ENCODE data around the gene HTT-AS.

The HTT-AS gene

DNA sequence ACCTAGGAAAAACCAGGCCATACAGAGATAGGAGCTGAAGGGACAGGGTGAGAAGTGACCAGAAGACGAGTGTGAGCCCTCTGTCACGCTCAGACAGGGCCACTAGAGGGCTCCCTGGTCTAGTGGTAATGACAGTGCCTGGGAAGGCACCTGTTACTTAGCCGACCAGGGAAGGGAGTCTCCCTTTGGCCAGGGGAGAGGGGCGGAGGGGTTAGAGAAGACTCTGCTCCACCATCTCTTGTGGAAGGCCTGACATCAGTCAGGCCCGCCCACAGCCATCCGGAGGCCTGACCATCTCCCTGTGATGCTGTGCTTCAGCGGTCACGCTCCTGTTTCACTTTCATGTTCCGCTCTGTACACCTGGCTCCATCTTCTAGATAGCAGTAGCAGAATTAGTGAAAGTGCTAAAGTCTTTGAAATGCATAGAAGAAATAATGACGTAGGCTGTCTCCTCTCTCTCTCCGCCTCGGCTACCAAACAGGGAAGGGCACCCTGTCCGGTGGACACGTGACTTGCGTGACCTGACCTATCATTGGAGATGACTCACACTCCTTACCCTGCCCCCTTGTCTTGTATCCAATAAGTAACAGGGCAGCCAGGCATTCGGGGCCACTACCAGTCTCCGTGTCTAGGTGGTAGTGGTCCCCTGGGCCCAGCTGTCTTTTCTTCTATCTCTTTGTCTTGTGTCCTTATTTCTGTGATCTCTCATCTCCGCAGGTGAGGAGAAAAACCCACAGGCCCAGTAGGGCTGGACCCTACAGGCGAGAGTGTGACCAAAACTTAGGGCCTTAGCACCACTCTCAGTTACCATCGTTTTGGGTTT lies 26.7 kb downstream of the HTT-AS start:
- no peak for DNase-seq

DNA sequence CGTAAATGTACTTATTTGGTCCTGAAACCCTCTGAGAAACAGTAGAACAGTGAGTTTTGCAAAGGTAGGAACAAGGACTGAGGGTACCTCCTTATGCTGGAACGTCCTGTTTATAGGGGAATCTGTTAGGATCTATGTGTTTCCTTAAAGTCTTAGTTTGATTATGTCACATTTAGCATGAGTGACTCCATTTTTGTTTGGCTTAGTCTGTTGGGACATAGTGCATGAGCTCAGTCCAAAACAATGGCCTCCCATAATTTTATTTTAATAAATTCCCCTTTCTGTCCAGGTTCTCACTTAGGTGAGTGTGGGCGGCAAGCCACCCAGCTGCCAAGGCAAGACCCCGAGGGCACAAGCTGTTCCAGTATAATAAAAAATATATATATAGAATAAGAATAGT lies 27.7 kb downstream of the HTT-AS start:
- DNase-seq = no peak

GRCh38 chr4:3046162-3046561 lies 28.2 kb downstream of the HTT-AS start:
- no peak for DNase-seq

- DNase-seq = no peak
Measured at GRCh38 chr4:3044870-3045819, 29.2 kb downstream of the HTT-AS start.

GRCh38 chr4:3043282-3044020 lies 30.9 kb downstream of the HTT-AS start:
- no peak for DNase-seq

- DNase-seq = no peak
Measured at GRCh38 chr4:3042226-3042625, 32.1 kb downstream of the HTT-AS start.

DNA sequence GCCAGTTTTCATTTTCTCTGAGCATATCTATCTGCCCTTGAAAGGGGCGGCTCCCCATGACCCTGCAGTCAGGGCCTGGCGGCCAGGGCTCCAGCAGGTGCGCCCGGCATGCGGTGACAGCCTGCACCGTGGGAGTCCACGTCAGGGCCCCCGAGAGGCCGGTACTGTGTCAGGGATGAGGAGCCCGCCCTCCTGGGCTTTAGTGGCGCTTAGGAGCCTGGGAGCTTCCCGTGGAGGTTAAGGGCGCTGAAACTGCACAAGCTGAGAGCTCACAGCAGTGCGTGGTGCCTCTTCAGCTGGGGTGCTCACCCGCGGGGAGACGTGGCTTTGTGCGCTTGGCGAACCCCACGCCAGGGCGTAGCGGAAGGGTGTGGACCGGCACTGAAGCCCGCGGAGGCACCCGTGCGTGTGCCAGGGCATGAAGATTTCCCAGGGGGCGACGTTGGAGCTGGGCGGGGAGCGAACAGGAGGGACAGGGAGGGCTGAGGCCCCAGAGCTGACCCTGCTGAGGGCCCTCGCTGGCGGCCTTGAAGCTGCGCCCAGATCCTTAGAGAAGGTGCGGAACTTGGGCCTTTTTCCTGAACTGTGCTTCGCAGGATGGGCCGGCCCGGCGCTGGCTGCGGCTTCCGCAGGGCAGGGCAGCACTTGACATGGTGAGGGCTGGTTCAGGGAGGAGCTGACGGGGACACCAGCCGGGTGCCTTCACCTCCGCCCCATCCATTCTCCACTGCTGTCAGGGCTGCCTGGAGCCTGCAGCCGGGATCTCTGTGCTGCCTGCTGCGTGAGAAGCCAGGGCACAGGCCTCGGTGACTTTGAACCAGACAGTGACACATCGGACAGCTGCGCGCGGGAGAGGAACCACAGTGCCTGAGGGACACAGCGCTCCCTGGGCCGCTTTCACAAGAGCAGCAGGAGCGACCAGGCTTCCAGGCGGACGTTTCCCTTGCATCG lies 32.9 kb downstream of the HTT-AS start:
- DNase-seq = no peak

GRCh38 chr4:3040452-3041191 lies 33.7 kb downstream of the HTT-AS start:
- no peak for DNase-seq

- no peak for DNase-seq
Measured at GRCh38 chr4:3039706-3040366, 34.5 kb downstream of the HTT-AS start.

DNA sequence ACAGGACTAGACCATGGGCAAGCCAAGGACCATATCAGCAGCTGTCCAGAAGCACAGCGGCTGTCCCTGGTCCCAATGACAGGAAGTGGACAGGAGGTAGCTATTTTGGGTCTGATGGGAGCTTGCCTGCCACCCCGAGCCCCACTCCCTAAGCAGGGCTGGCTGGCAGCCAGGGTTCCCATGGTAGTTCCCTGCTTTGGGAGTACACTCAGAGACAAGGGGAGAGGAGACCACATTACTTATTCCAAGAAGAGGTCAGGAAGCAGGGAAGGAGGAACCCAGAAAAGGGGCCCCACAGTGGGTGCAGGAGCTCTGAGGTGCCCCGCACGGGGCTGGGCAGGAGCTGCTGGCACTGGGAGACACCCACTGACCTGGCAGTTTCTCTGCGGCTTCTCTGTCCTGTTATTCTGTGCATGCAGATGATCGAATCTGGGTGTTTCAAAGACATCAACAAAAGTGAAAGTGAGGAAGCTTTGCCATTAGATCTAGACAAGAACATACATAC lies 36.3 kb downstream of the HTT-AS start:
- no peak for DNase-seq

GRCh38 chr4:3036131-3036952 lies 38.0 kb downstream of the HTT-AS start:
- DNase-seq = no peak

GRCh38 chr4:3035674-3036073 lies 38.7 kb downstream of the HTT-AS start:
- DNase-seq = no peak

DNA sequence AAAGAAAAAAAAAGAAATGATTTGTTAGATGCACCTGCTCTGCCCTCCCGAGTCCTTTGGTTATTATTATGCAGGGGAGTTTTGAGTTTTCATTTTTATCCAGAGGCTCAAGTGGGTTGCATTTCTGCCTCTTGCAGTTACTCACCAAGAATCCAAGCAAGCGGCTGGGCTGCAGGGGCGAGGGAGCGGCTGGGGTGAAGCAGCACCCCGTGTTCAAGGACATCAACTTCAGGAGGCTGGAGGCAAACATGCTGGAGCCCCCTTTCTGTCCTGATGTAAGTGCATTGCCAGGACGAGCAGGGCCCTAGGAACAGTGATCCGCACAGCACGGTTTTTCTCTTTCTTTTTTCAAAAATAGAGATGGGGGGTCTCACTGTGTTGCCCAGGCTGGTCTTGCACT lies 39.1 kb downstream of the HTT-AS start:
- no peak for DNase-seq

DNA sequence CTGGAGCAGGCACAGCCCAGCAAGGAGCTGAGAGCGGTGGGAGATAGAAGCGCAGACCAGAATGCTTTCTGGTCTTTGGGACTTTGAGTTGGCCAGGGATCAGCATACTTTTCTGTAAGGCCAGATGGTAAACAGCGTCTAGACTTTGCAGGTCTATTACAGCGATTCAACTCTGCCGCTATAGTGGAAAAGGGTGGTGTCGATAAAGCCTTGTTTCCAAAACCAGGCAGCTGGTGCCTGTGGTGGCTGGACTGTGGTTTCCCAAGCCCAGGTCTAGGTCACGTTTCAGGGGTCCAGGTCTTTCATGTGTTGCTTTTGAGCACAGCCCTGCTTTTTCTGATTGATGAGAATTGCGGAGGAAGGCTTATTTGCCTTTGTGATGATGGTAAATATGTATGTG lies 40.1 kb downstream of the HTT-AS start:
- no peak for DNase-seq

DNA sequence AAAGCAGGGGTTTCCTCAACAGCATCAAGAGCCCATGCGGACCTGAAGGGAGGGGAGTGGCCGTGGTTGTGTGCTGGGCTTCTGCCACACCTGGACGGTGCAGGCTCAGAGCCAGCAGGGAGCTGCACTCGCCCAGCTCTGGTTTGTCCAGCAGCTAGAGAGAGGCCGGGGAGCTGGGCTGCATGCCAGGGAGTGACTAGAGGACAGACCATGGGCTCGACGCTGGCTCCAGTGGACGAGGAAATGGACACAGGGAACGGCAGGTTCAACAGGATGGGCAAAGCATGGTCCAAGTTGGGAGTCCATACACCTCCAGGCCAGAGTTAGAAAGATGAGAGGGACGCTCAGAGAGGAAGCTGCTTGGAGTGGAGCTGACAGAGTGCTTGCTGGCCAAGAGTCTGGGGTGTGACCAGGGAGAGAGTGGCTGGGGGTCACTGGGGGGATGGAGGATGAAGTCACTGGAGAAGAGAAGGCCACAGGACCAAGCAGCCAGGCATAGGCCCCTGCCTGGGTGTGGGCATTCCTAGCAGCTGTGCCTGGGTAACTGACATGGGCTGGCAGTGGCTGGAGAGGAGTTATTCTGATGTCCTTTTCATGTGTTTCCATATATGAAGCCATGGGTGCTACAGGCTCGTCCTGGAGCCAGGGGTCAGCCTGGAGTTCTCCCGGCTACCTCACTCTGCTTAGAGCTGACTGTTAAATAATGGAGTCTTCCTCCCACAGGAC lies 42.8 kb downstream of the HTT-AS start:
- no peak for DNase-seq

DNA sequence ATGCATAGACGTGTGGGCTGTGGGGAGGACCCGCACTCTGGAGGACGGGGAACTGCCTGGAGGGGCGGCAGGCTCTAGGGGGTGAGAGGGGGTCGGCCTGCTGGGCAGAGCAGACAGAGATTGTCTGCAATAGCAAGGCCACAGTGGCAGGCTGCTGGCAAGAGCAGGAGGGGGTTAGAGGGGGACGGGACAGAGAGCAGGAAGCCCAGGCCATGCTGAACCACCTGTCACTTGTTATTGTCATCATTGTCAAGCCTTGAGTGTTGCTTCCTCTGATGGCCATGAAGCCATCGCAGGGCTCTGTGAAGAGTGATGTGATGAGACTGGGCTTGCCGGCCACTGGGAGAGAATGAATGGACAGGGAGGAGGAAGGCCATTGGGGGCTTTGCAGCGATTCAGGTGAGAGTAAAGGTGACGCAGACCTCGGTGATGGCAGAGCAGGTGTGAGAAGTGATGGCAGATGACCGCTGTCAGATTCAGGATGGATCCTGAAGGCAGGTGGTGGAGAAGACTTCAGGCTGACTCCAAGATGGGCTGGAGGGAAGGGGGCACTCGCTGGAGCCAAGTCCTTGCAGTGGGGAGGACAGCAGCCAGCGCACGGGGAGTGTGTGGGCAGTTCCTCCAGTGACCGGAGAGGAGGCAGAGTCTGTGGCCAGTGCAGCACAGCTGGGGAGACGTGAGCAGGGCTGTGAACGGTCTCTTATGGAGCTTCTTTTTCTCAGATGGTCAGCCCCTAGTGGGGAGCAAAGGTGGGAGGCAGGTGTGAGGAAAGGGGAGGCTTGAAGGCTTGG lies 43.6 kb downstream of the HTT-AS start:
- DNase-seq = no peak

DNA sequence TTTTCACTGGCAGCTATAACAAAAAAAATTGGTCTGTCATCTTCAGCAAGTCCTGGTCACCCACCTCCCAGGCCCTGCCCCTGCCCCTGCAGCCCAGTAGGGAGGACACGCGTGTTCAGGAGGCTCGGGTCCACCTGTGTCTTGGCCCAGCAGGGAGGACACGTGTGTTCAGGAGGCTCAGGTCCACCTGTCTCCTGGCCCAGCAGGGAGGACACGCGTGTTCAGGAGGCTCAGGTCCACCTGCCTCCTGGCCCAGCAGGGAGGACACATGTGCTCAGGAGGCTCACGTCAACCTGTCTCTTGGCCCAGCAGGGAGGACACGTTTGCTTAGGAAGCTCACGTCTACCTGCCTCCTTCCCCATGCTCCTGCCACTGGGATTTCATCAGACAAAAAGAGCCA lies 44.9 kb downstream of the HTT-AS start:
- DNase-seq = no peak

- DNase-seq = no peak
Measured at GRCh38 chr4:3026540-3026939, 47.8 kb downstream of the HTT-AS start.

All from 8988T (cell line).